SK-N-DZ (cell line): Measurements from ENCODE around the gene GIT1.
"Not testable (repeated sequence)": the region's sequence is repeated elsewhere in the genome, so short reads cannot be mapped to it uniquely, and the experiment has no call there.

ENCODE experiments used
- DNase-seq: peaks from one replicate; pipeline ENCODE4 v3.0.0-alpha.2; 2015; ENCODE audit warnings: low spot score

Gene GIT1

GRCh38 chr17:29567554-29568330 lies 21.7 kb downstream of the GIT1 start:
- DNase-seq, result peak; percentile 79

- DNase-seq, result no peak
Measured at GRCh38 chr17:29567304-29567553, 22.2 kb downstream of the GIT1 start.

GRCh38 chr17:29566473-29567303 lies 22.8 kb downstream of the GIT1 start, which contains the start of gene ABHD15:
ABHD15 (minus strand) TSS chr17:29567037; CDS start chr17:29566966, 71 bp downstream.
- DNase-seq, result peak; percentile 57

- peak; percentile 55 for DNase-seq
Measured at GRCh38 chr17:29565643-29566472, 23.6 kb downstream of the GIT1 start.

- DNase-seq, result peak; percentile 11
Measured at GRCh38 chr17:29563816-29564215, 25.6 kb downstream of the GIT1 start.

- DNase-seq, result peak; percentile 6
Measured at GRCh38 chr17:29562615-29563014, 26.8 kb downstream of the GIT1 start.

GRCh38 chr17:29561554-29562517 lies 27.6 kb downstream of the GIT1 start:
- no peak for DNase-seq

GRCh38 chr17:29560316-29560715 lies 29.1 kb downstream of the GIT1 start:
- DNase-seq, result no peak

GRCh38 chr17:29559640-29560039 lies 29.8 kb downstream of the GIT1 start:
- no peak for DNase-seq

GRCh38 chr17:29558139-29558538 lies 31.3 kb downstream of the GIT1 start:
- DNase-seq, result not testable (repeated sequence)

- DNase-seq, result no peak
Measured at GRCh38 chr17:29557739-29558116, 31.7 kb downstream of the GIT1 start.

GRCh38 chr17:29557085-29557738 lies 32.2 kb downstream of the GIT1 start:
- no peak for DNase-seq

GRCh38 chr17:29555840-29556239 lies 33.6 kb downstream of the GIT1 start:
- no peak for DNase-seq

- no peak for DNase-seq
Measured at GRCh38 chr17:29549177-29549923, 40.1 kb downstream of the GIT1 start.

- DNase-seq, result no peak
Measured at GRCh38 chr17:29546830-29547229, 42.6 kb downstream of the GIT1 start.

- DNase-seq, result no peak
Measured at GRCh38 chr17:29546085-29546484, 43.4 kb downstream of the GIT1 start.

- DNase-seq, result no peak
Measured at GRCh38 chr17:29544066-29544465, 45.4 kb downstream of the GIT1 start.

- DNase-seq, result no peak
Measured at GRCh38 chr17:29533976-29534375, 55.5 kb downstream of the GIT1 start.

GRCh38 chr17:29526322-29526721 lies 63.1 kb downstream of the GIT1 start:
- DNase-seq, result no peak

GRCh38 chr17:29524692-29525091 lies 64.8 kb downstream of the GIT1 start:
- no peak for DNase-seq
